SK-N-SH treated with all-trans-retinoic acid at 6 μM for 48 hours (cell line): ENCODE data around the gene PIAS1.

Experiments
- BACH2 ChIP-seq: fragments of 250-450 bp; sonication (Bioruptor Pico); IDR thresholded peaks from 2 replicates; pipeline ENCODE4 v1.9.0; 2021; ENCODE audit warnings: mild to moderate bottlenecking, borderline replicate concordance
- PPARA ChIP-seq: fragments of 250-450 bp; sonication (Bioruptor Pico); IDR thresholded peaks from 2 replicates; pipeline ENCODE4 v1.5.0; 2020; ENCODE audit warnings: mild to moderate bottlenecking, borderline replicate concordance
- TOX ChIP-seq: fragments of 250-450 bp; sonication (Bioruptor Pico); IDR thresholded peaks from 2 replicates; pipeline ENCODE4 v1.8.0; 2021; ENCODE audit warnings: mild to moderate bottlenecking, moderate library complexity, borderline replicate concordance
- TF ChIP-seq, protein P1 (sequence below): fragments of 250-450 bp; sonication (Bioruptor Pico); IDR thresholded peaks from 2 replicates; pipeline ENCODE4 v1.5.1; 2021; ENCODE audit warnings: mild to moderate bottlenecking, moderate library complexity

DNA sequence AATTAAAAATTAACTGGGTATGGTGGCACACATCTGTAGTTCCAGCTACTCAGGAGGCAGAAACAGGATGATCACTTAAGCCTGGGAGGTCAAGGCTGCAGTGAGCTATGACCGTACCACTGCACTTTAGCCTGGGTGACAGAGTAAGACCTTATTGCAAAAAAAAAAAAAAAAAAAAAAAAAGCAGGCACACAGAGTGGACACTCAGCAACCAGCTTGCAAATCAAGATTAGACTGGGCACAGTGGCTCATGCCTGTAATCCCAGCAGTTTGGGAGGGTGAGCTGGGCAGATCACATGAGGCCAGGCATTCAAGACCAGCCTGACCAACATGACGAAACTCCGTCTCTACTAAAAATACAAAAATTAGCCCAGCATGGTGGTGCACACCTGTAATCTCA is 170.0 kb downstream of the PIAS1 start:
- TF ChIP-seq BACH2 (CRISPR knock-in tag) (no peak), TOX (CRISPR knock-in tag) (no peak), PPARA (CRISPR knock-in tag) (no peak)
- TF ChIP-seq, protein P1, sequence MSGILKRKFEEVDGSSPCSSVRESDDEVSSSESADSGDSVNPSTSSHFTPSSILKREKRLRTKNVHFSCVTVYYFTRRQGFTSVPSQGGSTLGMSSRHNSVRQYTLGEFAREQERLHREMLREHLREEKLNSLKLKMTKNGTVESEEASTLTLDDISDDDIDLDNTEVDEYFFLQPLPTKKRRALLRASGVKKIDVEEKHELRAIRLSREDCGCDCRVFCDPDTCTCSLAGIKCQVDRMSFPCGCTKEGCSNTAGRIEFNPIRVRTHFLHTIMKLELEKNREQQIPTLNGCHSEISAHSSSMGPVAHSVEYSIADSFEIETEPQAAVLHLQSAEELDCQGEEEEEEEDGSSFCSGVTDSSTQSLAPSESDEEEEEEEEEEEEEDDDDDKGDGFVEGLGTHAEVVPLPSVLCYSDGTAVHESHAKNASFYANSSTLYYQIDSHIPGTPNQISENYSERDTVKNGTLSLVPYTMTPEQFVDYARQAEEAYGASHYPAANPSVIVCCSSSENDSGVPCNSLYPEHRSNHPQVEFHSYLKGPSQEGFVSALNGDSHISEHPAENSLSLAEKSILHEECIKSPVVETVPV: no peak
